Fibroblast of villous mesenchyme (primary cell): Measurements from ENCODE around the gene TMPRSS7. TPM values are rescaled to one million over a fixed set of nuclear protein-coding genes. Genes with fewer than 3 reads are reported as not detected.

Experiments
- DNase-seq: peaks from one replicate; pipeline ENCODE4 v3.0.0-alpha.2; 2010; ENCODE audit warnings: low read depth
- H3K4me3 ChIP-seq: 2 replicates; pipeline ENCODE4 v1.5.1; 2011; ENCODE audit warnings: low read depth, mild to moderate bottlenecking, low read length
- total RNA-seq: library from RNA; depleted of rRNA; stranded (reverse); fragments of >200 nt; gene quantifications from 2 replicates; pipeline ENCODE4 v1.2.3, GENCODE V29; 2012
- TF ChIP-seq, protein P1 (sequence below): IDR thresholded peaks from 2 replicates; pipeline ENCODE4 v1.5.1; 2012; ENCODE audit warnings: low read depth, mild to moderate bottlenecking, low read length; ENCODE audit not compliant: insufficient read depth

The TMPRSS7 gene
- total RNA-seq, 1 donor: not detected

DNA sequence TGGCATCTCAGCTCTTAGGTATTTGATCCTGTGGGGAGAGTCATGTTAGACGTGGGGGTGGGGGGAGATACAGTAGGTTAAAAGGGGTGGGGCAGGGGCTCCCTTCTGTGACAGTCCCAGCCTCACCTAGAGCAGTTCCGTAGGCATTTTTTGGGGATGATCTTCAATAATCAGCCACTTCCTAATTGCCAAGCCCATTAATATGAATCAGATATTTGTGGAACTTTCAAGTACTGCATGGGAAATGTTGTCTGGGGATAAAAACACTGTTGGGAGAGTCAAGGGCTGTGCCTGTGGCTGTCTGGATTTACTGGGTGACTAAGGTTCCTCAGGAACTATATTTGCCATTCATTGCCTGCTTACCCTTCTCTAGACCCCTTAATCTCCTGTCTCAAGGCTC is 61.2 kb downstream of the TMPRSS7 start:
- no peak overlapping the region for H3K4me3 ChIP-seq
- no peak for DNase-seq
- TF ChIP-seq, protein P1, sequence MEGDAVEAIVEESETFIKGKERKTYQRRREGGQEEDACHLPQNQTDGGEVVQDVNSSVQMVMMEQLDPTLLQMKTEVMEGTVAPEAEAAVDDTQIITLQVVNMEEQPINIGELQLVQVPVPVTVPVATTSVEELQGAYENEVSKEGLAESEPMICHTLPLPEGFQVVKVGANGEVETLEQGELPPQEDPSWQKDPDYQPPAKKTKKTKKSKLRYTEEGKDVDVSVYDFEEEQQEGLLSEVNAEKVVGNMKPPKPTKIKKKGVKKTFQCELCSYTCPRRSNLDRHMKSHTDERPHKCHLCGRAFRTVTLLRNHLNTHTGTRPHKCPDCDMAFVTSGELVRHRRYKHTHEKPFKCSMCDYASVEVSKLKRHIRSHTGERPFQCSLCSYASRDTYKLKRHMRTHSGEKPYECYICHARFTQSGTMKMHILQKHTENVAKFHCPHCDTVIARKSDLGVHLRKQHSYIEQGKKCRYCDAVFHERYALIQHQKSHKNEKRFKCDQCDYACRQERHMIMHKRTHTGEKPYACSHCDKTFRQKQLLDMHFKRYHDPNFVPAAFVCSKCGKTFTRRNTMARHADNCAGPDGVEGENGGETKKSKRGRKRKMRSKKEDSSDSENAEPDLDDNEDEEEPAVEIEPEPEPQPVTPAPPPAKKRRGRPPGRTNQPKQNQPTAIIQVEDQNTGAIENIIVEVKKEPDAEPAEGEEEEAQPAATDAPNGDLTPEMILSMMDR: no peak

DNA sequence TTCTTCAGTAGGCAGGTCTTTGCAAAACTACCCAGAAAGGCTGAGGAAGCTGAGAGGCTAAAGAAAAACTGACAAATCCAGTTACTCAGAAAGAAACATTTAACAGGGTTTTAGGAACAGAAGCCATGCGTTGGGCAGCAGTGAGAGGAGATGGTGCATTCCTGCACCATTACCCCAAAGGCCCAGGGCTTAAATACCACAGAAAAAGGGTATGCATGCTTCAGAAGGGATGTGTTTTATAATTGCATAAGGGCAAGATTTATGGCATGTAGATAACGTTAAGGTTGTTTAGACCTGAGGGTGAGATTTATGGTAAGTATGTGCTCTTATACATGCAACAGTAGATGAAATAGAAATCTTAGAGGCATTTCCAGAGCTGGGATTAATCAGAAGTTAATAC is 61.6 kb downstream of the TMPRSS7 start:
- TF ChIP-seq, protein P1: no peak
- peak; percentile 64 for DNase-seq
- H3K4me3 ChIP-seq: no peak overlapping the region

DNA sequence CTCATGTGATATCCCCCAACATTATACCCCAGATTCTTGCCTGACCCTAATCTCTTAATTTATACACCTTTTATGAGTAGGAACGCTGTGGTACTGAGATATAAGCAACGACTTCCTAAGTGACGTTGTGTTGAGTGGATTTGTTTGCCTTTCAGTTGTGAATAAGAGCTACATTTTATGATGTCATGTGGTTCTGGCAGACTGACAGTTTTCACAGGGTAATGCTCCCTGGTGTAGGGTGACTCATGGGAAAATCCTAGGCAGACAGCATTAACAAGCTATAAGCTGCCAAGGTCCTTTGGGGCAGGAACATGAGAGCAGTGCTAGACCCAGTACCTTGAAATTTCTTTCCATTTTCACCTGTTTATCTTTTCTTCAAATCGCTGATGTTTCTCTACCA is 62.8 kb downstream of the TMPRSS7 start:
- DNase-seq: peak; percentile 98
- H3K4me3 ChIP-seq: no peak overlapping the region
- TF ChIP-seq, protein P1: no peak

DNA sequence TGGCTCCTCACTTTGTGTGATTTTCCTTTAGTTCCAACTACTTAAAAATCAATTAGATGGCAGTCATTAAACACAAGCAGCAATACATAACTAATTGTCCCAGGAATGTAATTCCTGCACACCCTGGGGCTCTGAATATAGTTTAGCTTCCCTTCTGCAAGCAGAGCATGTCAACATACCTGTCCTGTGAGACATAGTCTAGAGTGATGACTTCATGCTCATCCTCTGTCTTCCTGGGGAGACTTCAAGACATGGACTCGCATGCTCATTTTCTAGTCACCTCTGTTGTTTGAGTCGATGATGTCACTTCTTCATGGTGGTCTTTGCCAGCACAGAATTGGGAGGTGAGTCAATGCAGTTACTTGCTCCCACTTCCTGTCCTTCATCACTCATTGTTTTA is 67.4 kb downstream of the TMPRSS7 start:
- H3K4me3 ChIP-seq: no peak overlapping the region
- peak; percentile 17 for DNase-seq
- TF ChIP-seq, protein P1: no peak

DNA sequence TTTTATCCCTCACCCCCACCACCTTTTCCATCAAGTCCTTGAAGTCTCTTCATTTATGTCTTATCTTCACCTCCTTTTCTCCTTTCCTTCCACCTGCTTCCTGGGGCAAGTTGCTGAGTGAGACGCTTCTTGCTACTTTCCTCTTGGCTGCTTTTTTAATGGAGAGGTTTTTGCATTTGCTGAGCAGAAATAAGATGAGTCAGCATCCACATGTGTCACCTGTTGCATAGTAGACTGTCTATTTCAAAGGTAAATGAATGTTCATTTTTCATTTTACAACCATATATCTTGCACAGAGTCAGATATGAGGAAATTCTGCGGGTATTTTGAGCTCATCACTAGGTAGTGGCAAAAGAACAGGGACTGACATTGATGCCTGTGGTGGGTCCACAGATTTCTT is 70.2 kb downstream of the TMPRSS7 start:
- TF ChIP-seq, protein P1: no peak
- DNase-seq: no peak
- no peak overlapping the region for H3K4me3 ChIP-seq

DNA sequence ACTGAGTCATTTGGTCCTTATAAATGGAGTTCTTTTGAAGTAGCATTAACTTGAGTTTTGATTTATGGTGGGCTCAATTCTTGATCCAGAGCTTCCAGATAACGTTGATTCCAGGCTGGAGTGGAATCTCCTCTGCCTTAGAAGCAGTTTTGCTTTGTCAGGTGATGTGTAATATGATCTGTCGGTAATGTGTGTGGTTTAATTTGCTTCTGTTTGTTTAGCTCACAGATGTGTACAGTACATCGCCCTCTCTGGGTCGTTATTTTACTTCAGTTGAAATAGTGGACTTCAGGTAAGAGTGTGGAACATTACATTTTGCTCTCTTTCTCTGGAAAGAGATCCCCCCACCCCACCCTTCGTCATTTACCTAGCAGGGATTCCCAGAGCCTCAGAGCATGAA is 74.8 kb downstream of the TMPRSS7 start:
- peak; percentile 11 for DNase-seq
- no peak overlapping the region for H3K4me3 ChIP-seq
- TF ChIP-seq, protein P1: no peak

DNA sequence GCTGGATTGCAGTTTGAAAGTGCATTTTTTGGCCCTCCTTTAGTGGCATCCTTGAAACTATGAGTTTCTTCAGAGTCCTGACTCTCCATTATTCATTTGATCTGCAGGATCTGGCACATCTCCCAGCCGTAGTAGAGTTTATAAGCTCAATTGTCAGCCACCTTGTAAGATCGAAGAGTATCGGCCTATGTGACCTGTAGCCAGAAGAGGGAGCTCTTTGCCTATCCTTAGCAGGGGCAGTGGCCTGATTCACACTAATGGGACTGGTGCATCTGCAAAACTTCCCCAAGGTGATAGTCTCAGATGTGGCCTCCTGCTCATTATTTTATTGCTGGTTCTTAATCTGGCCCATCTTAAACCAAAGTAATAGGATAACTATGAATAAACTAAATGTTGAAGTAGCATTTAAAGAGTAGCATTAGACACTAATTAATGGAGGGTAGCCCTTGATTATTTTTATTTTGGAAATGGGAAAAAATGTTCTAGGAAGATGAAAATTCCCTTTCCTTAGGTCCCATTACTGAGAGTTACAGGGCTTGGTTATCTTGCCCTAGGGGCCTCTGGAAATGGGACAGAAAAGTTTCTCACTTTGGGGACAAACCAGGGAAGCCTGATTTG is 77.4 kb downstream of the TMPRSS7 start:
- no peak overlapping the region for H3K4me3 ChIP-seq
- DNase-seq: peak; percentile 64
- TF ChIP-seq, protein P1: peak; percentile 88
